CD14-positive monocyte (primary cell): ENCODE measurements around the gene RCOR1. TPM values are rescaled to one million over a fixed set of nuclear protein-coding genes. Genes with fewer than 3 reads are reported as not detected.

Experiments used
- DNase-seq, 3 donors: peaks; one replicate each; pipeline ENCODE4 v3.0.0-alpha.2; 2011 to 2022
- H2AFZ ChIP-seq: 2 replicates; pipeline ENCODE4 v1.6.0; 2012; ENCODE audit warnings: mild to moderate bottlenecking, low read depth, low read length, inconsistent platforms; ENCODE audit not compliant: insufficient read depth, poor library complexity, severe bottlenecking
- H3K27ac ChIP-seq, 2 donors: 1 replicate in 1 of 2; 2 replicates in 1 of 2; pipeline ENCODE4 v1.5.1; 2012 to 2013; ENCODE audit warnings: low read length in 2 of 2, control low read depth in 1 of 2, inconsistent platforms in 1 of 2, low read depth in 1 of 2, mild to moderate bottlenecking in 1 of 2
- H3K27me3 ChIP-seq, 2 donors: one replicate each; pipeline versions ENCODE4 v1.6.0 to v1.6.1; 2011 to 2013; ENCODE audit warnings: low read length in 2 of 2; ENCODE audit not compliant: control insufficient read depth in 2 of 2, insufficient read depth in 2 of 2
- H3K36me3 ChIP-seq, 2 donors: replicated peaks in 1 of 2; 1 replicate in 1 of 2; 2 replicates in 1 of 2; pipeline versions ENCODE4 v1.5.1 to v1.6.1; 2012 to 2013; ENCODE audit warnings: low read length in 2 of 2, control low read depth in 1 of 2, inconsistent platforms in 1 of 2, mild to moderate bottlenecking in 1 of 2; ENCODE audit not compliant: insufficient read depth in 2 of 2, control insufficient read depth in 1 of 2
- H3K4me1 ChIP-seq, 2 donors: 1 replicate in 1 of 2; 2 replicates in 1 of 2; pipeline versions ENCODE4 v1.5.1 to v1.6.1; 2012 to 2013; ENCODE audit warnings: low read length in 2 of 2, control low read depth in 1 of 2, inconsistent platforms in 1 of 2, mild to moderate bottlenecking in 1 of 2, moderate library complexity in 1 of 2; ENCODE audit not compliant: insufficient read depth in 2 of 2, control insufficient read depth in 1 of 2
- H3K4me2 ChIP-seq: replicated peaks from 2 replicates; pipeline ENCODE3; 2012; ENCODE audit warnings: low read length, moderate library complexity, mild to moderate bottlenecking; ENCODE audit not compliant: poor library complexity, severe bottlenecking; ENCODE audit errors: extremely low read depth
- H3K4me3 ChIP-seq, 3 experiments: fragments of 200-600 bp in 1 of 3; sonication (generic) in 1 of 3; replicated peaks in 1 of 3; 1 replicate in 2 of 3; 2 replicates in 1 of 3; pipeline ENCODE4 v1.5.1; 2011 to 2013; ENCODE audit warnings: low read length in 3 of 3, mild to moderate bottlenecking in 3 of 3, control low read depth in 2 of 3, low read depth in 2 of 3, inconsistent platforms in 1 of 3, moderate library complexity in 1 of 3
- H3K79me2 ChIP-seq: 2 replicates; pipeline ENCODE4 v1.6.0; 2012; ENCODE audit warnings: mild to moderate bottlenecking, control low read depth, inconsistent platforms, low read length, moderate library complexity; ENCODE audit not compliant: insufficient read depth
- H3K9ac ChIP-seq: 2 replicates; pipeline ENCODE4 v1.6.0; 2017; ENCODE audit warnings: low read length, mild to moderate bottlenecking; ENCODE audit not compliant: insufficient read depth, poor library complexity, severe bottlenecking
- H3K9me3 ChIP-seq, 2 donors: replicated peaks in 1 of 2; 1 replicate in 1 of 2; 2 replicates in 1 of 2; pipeline versions ENCODE4 v1.5.1 to v1.6.1; 2012 to 2013; ENCODE audit warnings: low read length in 2 of 2, control low read depth in 1 of 2; ENCODE audit not compliant: control insufficient read depth in 1 of 2, insufficient read depth in 1 of 2
- H4K20me1 ChIP-seq: 2 replicates; pipeline ENCODE4 v1.6.0; 2012; ENCODE audit warnings: mild to moderate bottlenecking, low read length, control low read depth, moderate library complexity; ENCODE audit not compliant: insufficient read depth
- H3K27ac Mint-ChIP-seq, 7 donors: one replicate each; pipeline ENCODE4 v1.8.0; 2020; ENCODE audit warnings: mild to moderate bottlenecking in 7 of 7, mixed read lengths in 7 of 7, moderate library complexity in 6 of 7, inconsistent platforms in 2 of 7
- H3K27me3 Mint-ChIP-seq, 3 donors: one replicate each; pipeline ENCODE4 v1.8.0; 2021 to 2022; ENCODE audit warnings: low read depth in 3 of 3, mild to moderate bottlenecking in 3 of 3, mixed read lengths in 3 of 3, moderate library complexity in 3 of 3, inconsistent platforms in 1 of 3
- H3K36me3 Mint-ChIP-seq, 2 donors: one replicate each; pipeline ENCODE4 v1.8.0; 2020; ENCODE audit warnings: mixed read lengths in 2 of 2, inconsistent platforms in 1 of 2, mild to moderate bottlenecking in 1 of 2
- H3K4me1 Mint-ChIP-seq: one replicate; pipeline ENCODE4 v1.8.0; 2020; ENCODE audit warnings: mild to moderate bottlenecking, mixed read lengths
- H3K4me3 Mint-ChIP-seq, 2 donors: one replicate each; pipeline ENCODE4 v1.8.0; 2020; ENCODE audit warnings: mild to moderate bottlenecking in 2 of 2, mixed read lengths in 2 of 2, moderate library complexity in 1 of 2
- H3K9me3 Mint-ChIP-seq, 7 donors: one replicate each; pipeline ENCODE4 v1.8.0; 2020 to 2022; ENCODE audit warnings: mixed read lengths in 7 of 7, mild to moderate bottlenecking in 6 of 7, moderate library complexity in 6 of 7, inconsistent platforms in 2 of 7
- CTCF ChIP-seq: fragments of 200-600 bp; IDR thresholded peaks from one replicate; pipeline ENCODE4 v1.8.0; 2022; ENCODE audit warnings: antibody characterized with exemption, mild to moderate bottlenecking
- WGBS: methylation state at CpG from one replicate; pipeline ENCODE4 v1.1.5; 2013; ENCODE audit warnings: missing lambda C conversion rate; ENCODE audit not compliant: insufficient coverage; 5-methylcytosine and 5-hydroxymethylcytosine counted together
- intact Hi-C, 2 donors: fragments of 100-400 bp; cut with micrococcal nuclease; formaldehyde crosslinking; loops; one replicate each; pipeline versions ENCODE4 v1.15.0 to v1.15.1; 2023
- polyA plus RNA-seq, 3 donors: library from polyadenylated mRNA; depleted of rRNA in 1 of 3; unstranded in 2 of 3; stranded (reverse) in 1 of 3; fragments of 300-500 nt in 2 of 3; fragments of >200 nt in 1 of 3; fragmentation: Illumina TruSeq in 2 of 3; gene quantifications; 1 replicate in 2 of 3; 2 replicates in 1 of 3; pipeline ENCODE4 v1.2.3, GENCODE V29; 2012 to 2021

The RCOR1 gene
- polyA plus RNA-seq, 3 donors, result 2.1 to 36.6 (median 2.3) TPM

GRCh38 chr14:102644523-102644922 lies 52.1 kb downstream of the RCOR1 start:
- WGBS, result 50% methylated on average over 2 of the region's 3 CpGs
- peaks cover 63 to 75% of the 10 kb centered on the region in 2 donors for H3K4me1 ChIP-seq
- no peaks in the 10 kb centered on the region for H3K9me3 Mint-ChIP-seq

GRCh38 chr14:102645746-102646440 lies 53.4 kb downstream of the RCOR1 start:
- no peak for TF ChIP-seq CTCF
- no peaks in the 10 kb centered on the region for H3K9me3 Mint-ChIP-seq
- Histone ChIP-seq H3K27me3 (no peaks in the 10 kb centered on the region), H3K79me2 (peaks cover 100% of the 10 kb centered on the region), H3K4me2 (peak overlapping the region; percentile 64), H3K9ac (no peak overlapping the region), H2AFZ (no peak overlapping the region), H4K20me1 (peaks cover 99% of the 10 kb centered on the region), H3K36me3 (no peaks in the 10 kb centered on the region), H3K4me1 (peaks cover 52 to 61% of the 10 kb centered on the region in 2 donors), H3K27ac (peak overlapping the region; percentile 60 to 87), H3K9me3 (no peaks in the 10 kb centered on the region), H3K4me3 (peak overlapping the region in 1 of 3 experiments; percentile 57)
- peak overlapping the region; percentile 55 to 92 (median 76) for H3K27ac Mint-ChIP-seq
- 40% methylated on average over 1 of the region's 2 CpGs for WGBS
- peaks cover 82% of the 10 kb centered on the region for H3K4me1 Mint-ChIP-seq
- peak in 2 of 3 donors; percentile 24 to 48 for DNase-seq
- H3K27me3 Mint-ChIP-seq, result no peaks in the 10 kb centered on the region
- no peaks in the 10 kb centered on the region for H3K36me3 Mint-ChIP-seq
- peak overlapping the region; percentile 38 to 39 for H3K4me3 Mint-ChIP-seq
- intact Hi-C loops, result no loop called here

More at GRCh38 chr14:102644523-102644922, 52.1 kb downstream of the RCOR1 start:
- H3K79me2 ChIP-seq, result peaks cover 100% of the 10 kb centered on the region
- H3K4me3 Mint-ChIP-seq, result no peak overlapping the region
- peaks cover 83% of the 10 kb centered on the region for H3K4me1 Mint-ChIP-seq
- TF ChIP-seq CTCF, result no peak
- no peaks in the 10 kb centered on the region for H3K36me3 ChIP-seq
- intact Hi-C loops, result no loop called here
- H3K27ac Mint-ChIP-seq, result peak overlapping the region; percentile 70 to 93 (median 84)
- no peak overlapping the region for H3K9ac ChIP-seq
- no peaks in the 10 kb centered on the region for H3K27me3 ChIP-seq
- H3K27me3 Mint-ChIP-seq, result no peaks in the 10 kb centered on the region
- H3K9me3 ChIP-seq, result no peaks in the 10 kb centered on the region
- no peak overlapping the region for H2AFZ ChIP-seq
- H4K20me1 ChIP-seq, result peaks cover 100% of the 10 kb centered on the region
- DNase-seq, result peak; percentile 22 to 46 (median 42)
- H3K4me3 ChIP-seq, result no peak overlapping the region
- peak overlapping the region; percentile 64 for H3K4me2 ChIP-seq
- peaks cover 0 to 7% of the 10 kb centered on the region in 2 donors for H3K36me3 Mint-ChIP-seq
- H3K27ac ChIP-seq, result peak overlapping the region; percentile 2 to 87
